Keratinocyte (primary cell): ENCODE data around the gene CENPF. TPM values are rescaled to one million over a fixed set of nuclear protein-coding genes. Genes with fewer than 3 reads are reported as not detected.

Source experiments
- DNase-seq: peaks from one replicate; pipeline ENCODE4 v3.0.0-alpha.2; 2011; ENCODE audit warnings: low read depth, missing footprints, low spot score
- FAIRE-seq: peaks from 2 replicates; lab custom pipeline; 2011; peaks lifted over from hg19 to GRCh38; lab: Jason Lieb, UNC
- H2AFZ ChIP-seq: 2 replicates; pipeline ENCODE4 v1.6.0; 2012; ENCODE audit warnings: low read length, control low read depth, inconsistent platforms; ENCODE audit not compliant: control insufficient read depth
- H3K27ac ChIP-seq: 2 replicates; pipeline ENCODE4 v1.5.1; 2011; ENCODE audit warnings: low read length; ENCODE audit not compliant: control insufficient read depth, insufficient read depth
- H3K27me3 ChIP-seq: 3 replicates; pipeline ENCODE4 v1.6.0; 2011; ENCODE audit warnings: low read length; ENCODE audit not compliant: control insufficient read depth, insufficient read depth; ENCODE audit errors: extremely low read depth
- H3K36me3 ChIP-seq, 2 experiments: 2 replicates in 1 of 2; 3 replicates in 1 of 2; pipeline ENCODE4 v1.5.1; 2011; ENCODE audit warnings: low read length in 2 of 2, mild to moderate bottlenecking in 1 of 2; ENCODE audit not compliant: control insufficient read depth in 2 of 2, insufficient read depth in 2 of 2; ENCODE audit errors: extremely low read depth in 1 of 2
- H3K4me1 ChIP-seq: 3 replicates; pipeline ENCODE4 v1.5.1; 2011; ENCODE audit warnings: low read length; ENCODE audit not compliant: control insufficient read depth, insufficient read depth; ENCODE audit errors: extremely low read depth
- H3K4me2 ChIP-seq: 3 replicates; pipeline ENCODE4 v1.6.0; 2011; ENCODE audit warnings: low read depth, low read length; ENCODE audit not compliant: control insufficient read depth, insufficient read depth; ENCODE audit errors: extremely low read depth
- H3K4me3 ChIP-seq, 3 experiments: fragments of 200-600 bp in 1 of 3; sonication (generic) in 1 of 3; 2 replicates in 2 of 3; 3 replicates in 1 of 3; pipeline ENCODE4 v1.5.1; 2011 to 2016; ENCODE audit warnings: low read length in 3 of 3, mild to moderate bottlenecking in 3 of 3, control low read depth in 2 of 3, inconsistent platforms in 1 of 3, low read depth in 1 of 3, mixed read lengths in 1 of 3, mixed run types in 1 of 3, moderate library complexity in 1 of 3; ENCODE audit not compliant: control insufficient read depth in 2 of 3, insufficient read depth in 2 of 3; ENCODE audit errors: extremely low read depth in 1 of 3
- H3K79me2 ChIP-seq: 2 replicates; pipeline ENCODE4 v1.6.0; 2012; ENCODE audit warnings: low read length; ENCODE audit not compliant: control insufficient read depth, insufficient read depth
- H3K9ac ChIP-seq: 3 replicates; pipeline ENCODE4 v1.6.0; 2011; ENCODE audit warnings: low read length; ENCODE audit not compliant: control insufficient read depth, insufficient read depth; ENCODE audit errors: extremely low read depth
- H3K9me1 ChIP-seq: 3 replicates; pipeline ENCODE4 v1.6.0; 2011; ENCODE audit warnings: low read length; ENCODE audit not compliant: control insufficient read depth, insufficient read depth; ENCODE audit errors: extremely low read depth
- H3K9me3 ChIP-seq: 2 replicates; pipeline ENCODE4 v1.5.1; 2012; ENCODE audit warnings: low read depth, low read length; ENCODE audit not compliant: control insufficient read depth
- H4K20me1 ChIP-seq: 3 replicates; pipeline ENCODE4 v1.6.0; 2011; ENCODE audit warnings: low read length; ENCODE audit not compliant: control insufficient read depth, insufficient read depth; ENCODE audit errors: extremely low read depth
- EZH2 ChIP-seq: IDR thresholded peaks from one replicate; pipeline ENCODE4 v1.6.1; 2012; ENCODE audit warnings: inconsistent platforms, mild to moderate bottlenecking, low read length, moderate library complexity
- dilution Hi-C: fragments of 300-500 bp; cut with MboI; formaldehyde crosslinking; loops from one replicate; pipeline ENCODE4 v1.7.0; 2020; ENCODE audit warnings: low sequenced_read_pairs; ENCODE audit not compliant: extremely low pct_ligation_motif_present
- polyA plus RNA-seq, 5 experiments: library from polyadenylated mRNA; depleted of rRNA in 3 of 5; stranded (reverse) in 3 of 5; stranded (forward) in 1 of 5; unstranded in 1 of 5; fragments of >200 nt; gene quantifications; 1 replicate in 1 of 5; 2 replicates in 3 of 5; 3 replicates in 1 of 5; pipeline versions ENCODE4 v1.2.1 to v1.2.3, GENCODE V29; 2011 to 2012; ENCODE audit warnings: missing spikeins in 2 of 5, low read depth in 1 of 5, low replicate concordance in 1 of 5
- TF ChIP-seq, protein P1 (sequence below), 3 experiments: IDR thresholded peaks in 1 of 3; conservative IDR thresholded peaks in 1 of 3; optimal IDR thresholded peaks in 1 of 3; 2 replicates in 2 of 3; 3 replicates in 1 of 3; pipeline versions ENCODE3 to v1.5.1; 2011; ENCODE audit warnings: low read length in 3 of 3, mild to moderate bottlenecking in 3 of 3, moderate library complexity in 2 of 3, control low read depth in 1 of 3, inconsistent platforms in 1 of 3; ENCODE audit not compliant: insufficient read depth in 2 of 3; ENCODE audit errors: extremely low read depth in 1 of 3

Gene CENPF
- polyA plus RNA-seq, 1 donor (not counting 4 experiments of a cell fraction or from before 2014, with no cell fraction given), result 14.4 TPM

DNA sequence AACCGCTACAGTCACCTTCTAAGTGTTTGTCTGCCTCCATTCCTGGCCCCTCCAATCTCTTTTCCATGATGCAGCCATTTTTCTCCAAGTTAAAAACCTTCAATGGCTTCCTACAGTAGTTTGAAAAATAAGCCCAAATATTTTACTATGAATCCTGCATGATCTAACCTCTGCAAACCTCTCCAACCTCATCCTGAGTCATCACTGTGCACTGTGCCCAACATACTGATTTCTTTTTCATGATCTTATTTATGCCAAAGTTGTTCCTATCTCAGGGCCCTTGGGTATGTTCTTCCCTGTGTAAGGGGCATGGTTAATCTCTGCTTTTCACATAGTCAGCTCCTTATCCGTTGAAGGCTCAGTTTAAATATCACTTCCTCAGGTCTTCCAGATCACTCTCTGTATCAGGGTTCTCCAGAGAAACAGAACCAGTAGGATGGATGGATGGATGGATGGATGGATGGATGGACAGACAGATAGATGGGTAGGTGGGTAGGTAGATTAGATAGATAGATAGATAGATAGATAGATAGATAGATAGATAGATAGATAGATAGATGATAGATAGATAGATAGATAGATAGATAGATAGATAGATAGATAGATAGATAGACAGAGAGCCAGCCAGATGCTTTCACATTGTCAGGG, 33.5 kb upstream of the CENPF start:
- DNase-seq (no peak), FAIRE-seq (peak; percentile 92)
- H2AFZ ChIP-seq, result peak overlapping the region; percentile 84
- no peaks in the 10 kb centered on the region for H3K9me3 ChIP-seq
- no peaks in the 10 kb centered on the region for H3K79me2 ChIP-seq
- H3K9me1 ChIP-seq, result no peaks in the 10 kb centered on the region
- H3K9ac ChIP-seq, result peak overlapping the region; percentile 51
- peak overlapping the region; percentile 68 for H3K4me2 ChIP-seq
- peaks cover 79% of the 10 kb centered on the region for H3K4me1 ChIP-seq
- H3K27ac ChIP-seq, result peak overlapping the region; percentile 89
- TF ChIP-seq, protein P1, sequence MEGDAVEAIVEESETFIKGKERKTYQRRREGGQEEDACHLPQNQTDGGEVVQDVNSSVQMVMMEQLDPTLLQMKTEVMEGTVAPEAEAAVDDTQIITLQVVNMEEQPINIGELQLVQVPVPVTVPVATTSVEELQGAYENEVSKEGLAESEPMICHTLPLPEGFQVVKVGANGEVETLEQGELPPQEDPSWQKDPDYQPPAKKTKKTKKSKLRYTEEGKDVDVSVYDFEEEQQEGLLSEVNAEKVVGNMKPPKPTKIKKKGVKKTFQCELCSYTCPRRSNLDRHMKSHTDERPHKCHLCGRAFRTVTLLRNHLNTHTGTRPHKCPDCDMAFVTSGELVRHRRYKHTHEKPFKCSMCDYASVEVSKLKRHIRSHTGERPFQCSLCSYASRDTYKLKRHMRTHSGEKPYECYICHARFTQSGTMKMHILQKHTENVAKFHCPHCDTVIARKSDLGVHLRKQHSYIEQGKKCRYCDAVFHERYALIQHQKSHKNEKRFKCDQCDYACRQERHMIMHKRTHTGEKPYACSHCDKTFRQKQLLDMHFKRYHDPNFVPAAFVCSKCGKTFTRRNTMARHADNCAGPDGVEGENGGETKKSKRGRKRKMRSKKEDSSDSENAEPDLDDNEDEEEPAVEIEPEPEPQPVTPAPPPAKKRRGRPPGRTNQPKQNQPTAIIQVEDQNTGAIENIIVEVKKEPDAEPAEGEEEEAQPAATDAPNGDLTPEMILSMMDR (optimal IDR thresholded peaks at IDR 0.05 in 1 of 3, IDR thresholded peaks at IDR 0.05 in 1 of 3, conservative IDR thresholded peaks at IDR 0.05 in 1 of 3; ENCODE audit: extremely low read depth in 1 of 3, insufficient read depth in 2 of 3, low read length in 3 of 3), result no peak
- no peak for TF ChIP-seq EZH2
- dilution Hi-C loops, result no loop called here
- H3K36me3 ChIP-seq, result no peaks in the 10 kb centered on the region
- peak overlapping the region in 1 of 3 experiments; percentile 45 for H3K4me3 ChIP-seq
- no peaks in the 10 kb centered on the region for H4K20me1 ChIP-seq
- H3K27me3 ChIP-seq, result no peaks in the 10 kb centered on the region

DNA sequence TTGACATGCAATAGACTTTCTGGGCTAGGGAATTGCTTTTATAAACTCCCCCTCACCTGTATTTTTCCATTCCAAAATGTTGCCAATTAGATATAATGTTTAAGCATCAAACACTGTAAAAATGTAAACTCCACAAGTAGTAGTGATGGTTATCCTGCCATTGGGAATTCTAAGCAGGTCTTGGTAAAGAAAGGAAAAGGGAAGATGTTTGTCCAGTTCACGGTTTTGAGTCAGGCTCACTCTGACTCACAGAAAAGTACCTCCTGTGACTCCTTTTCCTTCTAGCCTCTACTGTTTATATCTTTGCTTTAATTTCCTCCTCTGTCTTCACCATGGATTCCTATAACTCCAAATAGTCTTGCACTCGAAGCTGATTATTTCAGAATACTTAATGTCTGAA, 32.6 kb upstream of the CENPF start:
- peak overlapping the region; percentile 89 for H3K27ac ChIP-seq
- dilution Hi-C loops, result no loop called here
- peaks cover 88% of the 10 kb centered on the region for H3K4me1 ChIP-seq
- H3K27me3 ChIP-seq, result no peaks in the 10 kb centered on the region
- FAIRE-seq (peak; percentile 98), DNase-seq (no peak)
- H2AFZ ChIP-seq, result no peak overlapping the region
- H3K36me3 ChIP-seq, result no peaks in the 10 kb centered on the region
- peak overlapping the region; percentile 61 for H3K4me2 ChIP-seq
- no peaks in the 10 kb centered on the region for H3K79me2 ChIP-seq
- H3K9ac ChIP-seq, result peak overlapping the region; percentile 30
- no peak for TF ChIP-seq EZH2
- TF ChIP-seq, protein P1 (optimal IDR thresholded peaks at IDR 0.05 in 1 of 3, IDR thresholded peaks at IDR 0.05 in 1 of 3, conservative IDR thresholded peaks at IDR 0.05 in 1 of 3; ENCODE audit: extremely low read depth in 1 of 3, insufficient read depth in 2 of 3, low read length in 3 of 3), result no peak
- no peak overlapping the region for H3K4me3 ChIP-seq
- no peaks in the 10 kb centered on the region for H3K9me1 ChIP-seq
- no peaks in the 10 kb centered on the region for H4K20me1 ChIP-seq
- no peaks in the 10 kb centered on the region for H3K9me3 ChIP-seq
